HG02798 (cell line): ENCODE data around the gene ITPRIP.

Experiments used
- ATAC-seq: cut with Tn5 transposase; IDR thresholded peaks from one replicate; pipeline ENCODE4 v1.9.1; 2021; ENCODE audit warnings: mild to moderate bottlenecking; ENCODE audit not compliant: unreplicated experiment, poor library complexity

The ITPRIP gene

GRCh38 chr10:104327745-104328645, 10.3 kb downstream of the ITPRIP start:
- no peak for ATAC-seq

- no peak for ATAC-seq
Observed at GRCh38 chr10:104326991-104327610, 11.2 kb downstream of the ITPRIP start.

- ATAC-seq: no peak
Observed at GRCh38 chr10:104325436-104326435, 12.5 kb downstream of the ITPRIP start.

GRCh38 chr10:104324931-104325330, 13.3 kb downstream of the ITPRIP start:
- no peak for ATAC-seq

- ATAC-seq: no peak
Observed at GRCh38 chr10:104324221-104324686, 14.0 kb downstream of the ITPRIP start.

- no peak for ATAC-seq
Observed at GRCh38 chr10:104323760-104324201, 14.5 kb downstream of the ITPRIP start.

- ATAC-seq: no peak
Observed at GRCh38 chr10:104323085-104323484, 15.2 kb downstream of the ITPRIP start.

- peak; percentile 56 for ATAC-seq
Observed at GRCh38 chr10:104322416-104322782, 15.9 kb downstream of the ITPRIP start.

- no peak for ATAC-seq
Observed at GRCh38 chr10:104321725-104322415, 16.4 kb downstream of the ITPRIP start.

GRCh38 chr10:104321226-104321625, 17.0 kb downstream of the ITPRIP start:
- no peak for ATAC-seq

- no peak for ATAC-seq
Observed at GRCh38 chr10:104318810-104319741, 19.2 kb downstream of the ITPRIP start.

- no peak for ATAC-seq
Observed at GRCh38 chr10:104318326-104318725, 19.9 kb downstream of the ITPRIP start.

GRCh38 chr10:104317726-104318299, 20.5 kb downstream of the ITPRIP start:
- no peak for ATAC-seq

GRCh38 chr10:104317269-104317710, 21.0 kb downstream of the ITPRIP start:
- no peak for ATAC-seq

- no peak for ATAC-seq
Observed at GRCh38 chr10:104316321-104317099, 21.8 kb downstream of the ITPRIP start.

GRCh38 chr10:104315486-104315921, 22.8 kb downstream of the ITPRIP start:
- ATAC-seq: no peak
